Lung (tissue), 12 donors: ENCODE measurements around the gene VPS8. TPM values are rescaled to one million over a fixed set of nuclear protein-coding genes. Genes with fewer than 3 reads are reported as not detected.

ENCODE experiments used
- ATAC-seq: fragments of 200-7000 bp; cut with Tn5 transposase; one replicate; pipeline ENCODE4 v1.9.1; 2020; ENCODE audit warnings: moderate number of reproducible peaks; ENCODE audit not compliant: insufficient read depth, low FRiP score
- DNase-seq, 3 donors: peaks; one replicate each; pipeline ENCODE4 v3.0.0-alpha.2; 2013 to 2017
- H3K27ac ChIP-seq, 2 donors: one replicate each; pipeline ENCODE4 v1.5.1; 2013; ENCODE audit warnings: mild to moderate bottlenecking in 2 of 2, moderate library complexity in 2 of 2, control low read depth in 1 of 2, inconsistent platforms in 1 of 2, low read depth in 1 of 2, low read length in 1 of 2
- H3K27me3 ChIP-seq, 3 donors: one replicate each; pipeline ENCODE4 v1.5.1; 2013; ENCODE audit warnings: low read length in 2 of 3; ENCODE audit not compliant: control insufficient read depth in 3 of 3, insufficient read depth in 3 of 3
- H3K36me3 ChIP-seq, 4 donors: one replicate each; pipeline ENCODE4 v1.5.1; 2013; ENCODE audit warnings: low read length in 4 of 4, mild to moderate bottlenecking in 1 of 4, moderate library complexity in 1 of 4; ENCODE audit not compliant: control insufficient read depth in 4 of 4, insufficient read depth in 4 of 4
- H3K4me1 ChIP-seq, 5 donors: one replicate each; pipeline ENCODE4 v1.5.1; 2013; ENCODE audit warnings: low read length in 5 of 5, mild to moderate bottlenecking in 2 of 5, moderate library complexity in 1 of 5; ENCODE audit not compliant: control insufficient read depth in 5 of 5, insufficient read depth in 5 of 5
- H3K4me3 ChIP-seq: one replicate; pipeline ENCODE4 v1.5.1; 2013; ENCODE audit warnings: mild to moderate bottlenecking, control low read depth, moderate library complexity
- H3K9ac ChIP-seq, 2 donors: one replicate each; pipeline ENCODE4 v1.5.1; 2013; ENCODE audit warnings: low read length in 2 of 2, control low read depth in 1 of 2; ENCODE audit not compliant: insufficient read depth in 1 of 2
- H3K9me3 ChIP-seq, 4 donors: one replicate each; pipeline ENCODE4 v1.5.1; 2013; ENCODE audit warnings: low read length in 3 of 4, mild to moderate bottlenecking in 1 of 4, moderate library complexity in 1 of 4; ENCODE audit not compliant: control insufficient read depth in 4 of 4, insufficient read depth in 3 of 4
- WGBS, 2 donors: extraction: QIAGEN DNeasy Blood & Tissue Kit; methylation state at CpG; one replicate each; pipeline ENCODE4 v1.1.7; 2013; 5-methylcytosine and 5-hydroxymethylcytosine counted together
- polyA plus RNA-seq, 2 donors: library from polyadenylated mRNA; stranded (reverse); fragments of 200-250 nt; gene quantifications; one replicate each; pipeline ENCODE4 v1.2.1, GENCODE V29; 2013
- total RNA-seq, 2 donors: library from RNA; depleted of rRNA in 1 of 2; stranded (reverse); fragments of >200 nt in 1 of 2; gene quantifications; one replicate each; pipeline ENCODE4 v1.2.1, GENCODE V29; 2014 to 2021
- TF ChIP-seq, protein P1 (sequence below): IDR thresholded peaks from 2 replicates; pipeline ENCODE4 v1.5.1; 2012; ENCODE audit warnings: mild to moderate bottlenecking; ENCODE audit errors: control extremely low read depth, extremely low read depth
- donor health status: control.
- donor health status: control.
- donor health status: Bipolar disorder and iron deficiency.
- donor health status: healthy.
- donor health status: DM: yes; HTN: yes; CAD: no.

The VPS8 gene
- total and polyA plus RNA-seq, 4 donors: 13.9 to 184 (median 38.5) TPM

DNA sequence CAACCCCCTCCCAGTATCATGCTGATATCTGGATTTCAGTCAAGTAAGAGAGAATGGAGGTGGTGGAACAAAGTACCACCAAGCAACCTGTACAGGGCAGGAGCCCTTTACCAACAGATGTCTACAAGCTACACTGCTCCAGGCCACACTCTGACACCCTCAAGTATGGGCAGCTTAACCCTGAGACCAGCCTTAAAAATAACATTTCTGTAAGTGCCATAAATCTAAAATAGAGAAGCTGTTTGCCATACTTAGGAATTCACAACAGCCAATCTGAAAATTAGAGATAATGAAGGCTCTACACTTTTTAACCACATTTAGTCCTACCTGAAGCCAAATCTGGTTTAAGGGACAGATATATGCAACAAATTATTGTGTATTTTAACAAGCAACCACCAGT is 281.1 kb downstream of the VPS8 start:
- ATAC-seq (no peak), DNase-seq (no peak)
- no peak overlapping the region for H3K4me3 ChIP-seq
- TF ChIP-seq, protein P1, sequence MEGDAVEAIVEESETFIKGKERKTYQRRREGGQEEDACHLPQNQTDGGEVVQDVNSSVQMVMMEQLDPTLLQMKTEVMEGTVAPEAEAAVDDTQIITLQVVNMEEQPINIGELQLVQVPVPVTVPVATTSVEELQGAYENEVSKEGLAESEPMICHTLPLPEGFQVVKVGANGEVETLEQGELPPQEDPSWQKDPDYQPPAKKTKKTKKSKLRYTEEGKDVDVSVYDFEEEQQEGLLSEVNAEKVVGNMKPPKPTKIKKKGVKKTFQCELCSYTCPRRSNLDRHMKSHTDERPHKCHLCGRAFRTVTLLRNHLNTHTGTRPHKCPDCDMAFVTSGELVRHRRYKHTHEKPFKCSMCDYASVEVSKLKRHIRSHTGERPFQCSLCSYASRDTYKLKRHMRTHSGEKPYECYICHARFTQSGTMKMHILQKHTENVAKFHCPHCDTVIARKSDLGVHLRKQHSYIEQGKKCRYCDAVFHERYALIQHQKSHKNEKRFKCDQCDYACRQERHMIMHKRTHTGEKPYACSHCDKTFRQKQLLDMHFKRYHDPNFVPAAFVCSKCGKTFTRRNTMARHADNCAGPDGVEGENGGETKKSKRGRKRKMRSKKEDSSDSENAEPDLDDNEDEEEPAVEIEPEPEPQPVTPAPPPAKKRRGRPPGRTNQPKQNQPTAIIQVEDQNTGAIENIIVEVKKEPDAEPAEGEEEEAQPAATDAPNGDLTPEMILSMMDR: no peak
- H3K36me3 ChIP-seq: no peaks in the 10 kb centered on the region
- no peaks in the 10 kb centered on the region for H3K27me3 ChIP-seq
- H3K9me3 ChIP-seq: no peaks in the 10 kb centered on the region
- no peaks in the 10 kb centered on the region for H3K4me1 ChIP-seq
- H3K27ac ChIP-seq: no peak overlapping the region
- H3K9ac ChIP-seq: no peak overlapping the region

DNA sequence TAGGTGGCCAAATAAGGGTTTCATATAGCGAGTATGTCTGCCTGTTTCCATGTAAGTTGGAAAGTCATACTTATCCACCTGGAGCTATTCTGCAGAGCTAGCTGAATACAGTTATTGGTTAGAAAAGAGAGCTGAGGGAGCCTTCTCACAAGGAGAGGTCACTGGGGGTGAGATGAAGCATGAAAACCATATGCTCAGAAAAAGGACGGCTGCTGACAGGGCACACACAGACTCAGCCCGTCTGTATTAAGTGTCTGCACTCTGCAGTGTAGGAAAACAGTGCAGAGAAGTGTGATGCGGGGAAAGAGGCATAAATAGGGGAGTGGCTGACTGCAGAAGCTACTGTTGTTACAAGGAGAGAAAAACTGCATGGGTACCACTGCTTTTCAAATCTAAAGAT is 282.7 kb downstream of the VPS8 start:
- Histone ChIP-seq H3K27me3 (no peaks in the 10 kb centered on the region), H3K4me1 (no peaks in the 10 kb centered on the region), H3K27ac (no peak overlapping the region), H3K9ac (no peak overlapping the region), H3K9me3 (no peaks in the 10 kb centered on the region), H3K4me3 (no peak overlapping the region), H3K36me3 (no peaks in the 10 kb centered on the region)
- WGBS, 2 donors: 75 to 85% methylated on average over 4 of the region's 4 CpGs
- peak in 2 of 3 donors; percentile 9 to 17 for DNase-seq
- ATAC-seq: no peak
- TF ChIP-seq, protein P1: no peak

Other genes with a start within 250 kb of the VPS8 start
- 10 to 100 TPM; 30.9 to 35.3 TPM for gene MAGEF1, start 100.1 kb upstream of the VPS8 start, total RNA-seq
- gene MAGEF1, start 100.1 kb upstream of the VPS8 start, polyA plus RNA-seq: 10 to 100 TPM; 30.1 to 36.1 TPM